Measurements from ENCODE around the gene RUBCNL. TPM values are rescaled to one million over a fixed set of nuclear protein-coding genes. Genes with fewer than 3 reads are reported as not detected.

The RUBCNL gene
- total RNA-seq, 2 donors from 2014 or later = 0.13 to 5.8 TPM

DNA sequence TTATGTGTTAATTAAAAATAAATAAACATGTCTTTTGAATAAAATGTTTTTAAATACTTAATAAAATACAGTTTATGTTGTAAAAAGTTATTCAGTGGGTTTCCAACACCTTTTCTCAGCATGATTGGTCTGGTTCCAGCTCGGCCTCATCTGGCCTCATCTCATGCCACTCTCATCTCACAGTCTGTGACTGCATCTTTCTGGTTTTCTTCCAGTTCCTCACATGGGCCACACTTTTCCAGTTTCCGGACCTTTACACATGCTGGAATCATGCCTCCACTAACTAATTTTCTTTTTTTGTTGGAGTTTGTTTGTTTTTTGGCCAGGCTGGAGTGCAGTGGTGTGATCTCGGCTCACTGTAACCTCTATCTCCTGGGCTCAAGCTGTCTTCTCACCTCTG lies 82.5 kb downstream of the RUBCNL start:
- DNase-seq (no peak), ATAC-seq (no peak)
- peaks cover 7% of the 10 kb centered on the region for H3K4me1 Mint-ChIP-seq
- no peak overlapping the region for H3K4me3 Mint-ChIP-seq
- no peaks in the 10 kb centered on the region for H3K9me3 ChIP-seq (ENCODE audit: control insufficient read depth, low read length, poor library complexity, severe bottlenecking)
- H3K27me3 Mint-ChIP-seq = no peaks in the 10 kb centered on the region
- no peak overlapping the region for H3K27ac Mint-ChIP-seq
- H3K36me3 Mint-ChIP-seq (ENCODE audit: low read depth) = peaks cover 4% of the 10 kb centered on the region

DNA sequence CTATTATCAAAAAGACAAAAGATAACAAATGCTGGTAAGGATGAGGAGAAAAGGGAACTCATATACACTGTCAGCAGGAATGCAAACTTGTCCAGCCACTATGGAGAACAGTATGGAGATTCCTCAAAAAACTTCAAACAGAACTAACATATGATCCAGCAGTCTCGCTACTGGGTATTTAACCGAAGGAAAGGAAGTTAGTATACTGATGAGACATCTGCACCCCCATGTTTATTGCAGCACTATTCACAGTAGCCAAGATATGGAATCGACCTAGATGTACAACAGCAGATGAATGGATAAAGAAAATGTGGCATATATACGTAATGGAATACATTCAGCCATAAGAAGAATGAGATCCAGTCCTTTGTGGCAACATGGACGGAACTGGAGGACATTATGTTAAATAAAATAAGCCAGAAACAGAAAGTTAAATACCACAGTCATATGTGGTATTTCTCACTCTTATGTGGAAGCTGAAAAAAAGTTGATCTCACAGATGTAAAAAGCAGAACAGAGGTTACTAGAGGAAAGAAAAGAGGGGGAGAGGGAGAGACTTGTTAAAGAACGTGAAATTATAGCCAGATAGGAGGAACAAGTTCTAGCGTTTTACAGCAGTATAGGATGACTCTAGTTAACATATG lies 83.2 kb downstream of the RUBCNL start:
- ATAC-seq = no peak
- peaks cover 2% of the 10 kb centered on the region for H3K36me3 Mint-ChIP-seq (ENCODE audit: low read depth)

DNA sequence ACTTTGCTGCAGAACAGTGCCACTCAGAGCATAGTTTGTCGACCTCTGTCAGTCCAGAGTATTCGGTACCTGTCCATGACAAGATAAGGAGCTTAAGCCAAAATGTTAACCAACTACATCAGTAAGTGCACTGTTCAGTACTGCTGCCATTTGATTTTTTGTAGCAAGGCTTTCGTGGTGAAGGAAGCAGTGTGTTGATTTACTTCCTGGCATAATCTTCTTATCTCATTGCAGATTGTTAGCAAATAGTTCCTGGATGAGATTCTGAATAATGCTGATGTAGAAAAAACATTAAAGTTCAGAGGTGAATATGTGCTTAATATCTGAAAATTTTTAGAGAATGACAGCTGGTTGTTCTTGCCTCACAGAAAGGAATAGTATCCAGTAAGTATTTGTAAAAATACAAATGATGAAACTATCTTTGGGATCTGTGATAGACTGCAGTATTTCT lies 89.7 kb downstream of the RUBCNL start:
- ATAC-seq (no peak), DNase-seq (no peak)
- no peaks in the 10 kb centered on the region for H3K36me3 Mint-ChIP-seq (ENCODE audit: low read depth)
- no peak overlapping the region for H3K4me3 Mint-ChIP-seq
- H3K4me1 Mint-ChIP-seq = peaks cover 42% of the 10 kb centered on the region
- no peaks in the 10 kb centered on the region for H3K27me3 Mint-ChIP-seq
- peak overlapping the region; percentile 93 for H3K27ac Mint-ChIP-seq
- no peaks in the 10 kb centered on the region for H3K9me3 ChIP-seq (ENCODE audit: control insufficient read depth, low read length, poor library complexity, severe bottlenecking)

More for the DNA sequence above, 83.2 kb downstream of the RUBCNL start:
- Mint-ChIP-seq H3K4me3 (no peak overlapping the region), H3K4me1 (peaks cover 10% of the 10 kb centered on the region), H3K27ac (no peak overlapping the region), H3K27me3 (no peaks in the 10 kb centered on the region)
- H3K9me3 ChIP-seq (ENCODE audit: control insufficient read depth, low read length, poor library complexity, severe bottlenecking) = no peaks in the 10 kb centered on the region
- DNase-seq = no peak

- Mint-ChIP-seq H3K36me3 (ENCODE audit: low read depth) (no peaks in the 10 kb centered on the region), H3K4me3 (no peak overlapping the region), H3K4me1 (peaks cover 42% of the 10 kb centered on the region), H3K27me3 (no peaks in the 10 kb centered on the region), H3K27ac (peak overlapping the region; percentile 93)
- DNase-seq (no peak), ATAC-seq (no peak)
- H3K9me3 ChIP-seq (ENCODE audit: control insufficient read depth, low read length, poor library complexity, severe bottlenecking) = no peaks in the 10 kb centered on the region
Observed at GRCh38 chr13:46296921-46297320, 90.1 kb downstream of the RUBCNL start.

DNA sequence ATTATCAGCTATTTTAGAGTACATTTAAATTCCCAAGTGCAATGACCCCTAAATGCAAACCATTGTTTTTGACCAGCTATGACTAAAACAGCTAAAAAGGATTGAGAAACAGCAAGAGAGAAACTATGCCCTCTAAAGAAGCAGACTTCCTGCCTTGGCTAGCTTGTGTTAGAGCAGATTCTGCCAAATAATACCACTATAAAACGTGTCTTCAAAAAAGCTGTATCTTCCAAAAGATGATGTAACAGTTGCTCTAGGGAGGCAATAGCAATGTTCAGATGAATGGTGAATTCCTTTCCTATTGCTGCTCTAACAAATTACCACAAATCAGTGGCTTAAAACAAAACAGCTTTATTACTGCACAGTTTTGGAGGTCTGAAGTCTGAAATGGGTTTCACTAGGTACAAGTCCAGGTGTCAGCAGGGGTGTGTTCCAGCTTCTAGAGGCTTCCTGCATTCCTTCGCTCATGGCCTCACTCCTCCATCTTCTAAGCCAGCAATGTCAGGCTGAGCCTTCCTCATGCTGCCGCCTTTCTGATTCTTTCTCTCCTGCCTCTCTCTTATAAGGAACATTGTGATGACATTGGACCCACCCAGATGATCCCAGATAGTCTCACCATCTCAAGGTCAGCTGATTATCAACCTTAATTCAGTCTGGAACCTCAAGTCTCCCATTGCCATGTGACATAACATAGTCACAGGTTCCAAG lies 90.8 kb downstream of the RUBCNL start:
- Mint-ChIP-seq H3K27ac (peak overlapping the region; percentile 93), H3K36me3 (ENCODE audit: low read depth) (no peaks in the 10 kb centered on the region), H3K27me3 (no peaks in the 10 kb centered on the region), H3K4me1 (peaks cover 42% of the 10 kb centered on the region), H3K4me3 (peak overlapping the region; percentile 86)
- H3K9me3 ChIP-seq (ENCODE audit: control insufficient read depth, low read length, poor library complexity, severe bottlenecking) = no peaks in the 10 kb centered on the region
- ATAC-seq = peak; percentile 65
- DNase-seq = no peak

- Mint-ChIP-seq H3K36me3 (ENCODE audit: low read depth) (no peaks in the 10 kb centered on the region), H3K27ac (peak overlapping the region; percentile 93), H3K4me3 (peak overlapping the region; percentile 86), H3K4me1 (peaks cover 42% of the 10 kb centered on the region), H3K27me3 (no peaks in the 10 kb centered on the region)
- ATAC-seq = peak; percentile 92
- H3K9me3 ChIP-seq (ENCODE audit: control insufficient read depth, low read length, poor library complexity, severe bottlenecking) = no peaks in the 10 kb centered on the region
- DNase-seq = peak in 2 of 3 donors; percentile 53
Observed at GRCh38 chr13:46295491-46296114, 91.4 kb downstream of the RUBCNL start.

GRCh38 chr13:46293436-46293835 lies 93.6 kb downstream of the RUBCNL start:
- DNase-seq (no peak), ATAC-seq (no peak)
- H3K9me3 ChIP-seq (ENCODE audit: control insufficient read depth, low read length, poor library complexity, severe bottlenecking) = no peaks in the 10 kb centered on the region
- Mint-ChIP-seq H3K36me3 (ENCODE audit: low read depth) (no peaks in the 10 kb centered on the region), H3K27me3 (no peaks in the 10 kb centered on the region), H3K4me3 (no peak overlapping the region), H3K4me1 (peaks cover 36% of the 10 kb centered on the region), H3K27ac (peak overlapping the region; percentile 93)

Other genes with a start within 250 kb of the RUBCNL start
- 100 to 1,000 TPM; 485 to 528 TPM for gene LCP1, start 205.1 kb downstream of the RUBCNL start, total RNA-seq
- gene LRRC63, start 175.3 kb downstream of the RUBCNL start, total RNA-seq = under 1 TPM; 0.39 to 0.60 TPM
- 10 to 100 TPM; 18.5 to 19.0 TPM for gene LRCH1, start 165.9 kb upstream of the RUBCNL start, total RNA-seq

Measured in T-helper 17 cell (primary cell).